GM21529 (cell line): ENCODE results near the gene NTRK2.

Experiments
- ATAC-seq: cut with Tn5 transposase; IDR thresholded peaks from one replicate; pipeline ENCODE4 v1.9.1; 2021; ENCODE audit not compliant: unreplicated experiment

NTRK2 gene

DNA sequence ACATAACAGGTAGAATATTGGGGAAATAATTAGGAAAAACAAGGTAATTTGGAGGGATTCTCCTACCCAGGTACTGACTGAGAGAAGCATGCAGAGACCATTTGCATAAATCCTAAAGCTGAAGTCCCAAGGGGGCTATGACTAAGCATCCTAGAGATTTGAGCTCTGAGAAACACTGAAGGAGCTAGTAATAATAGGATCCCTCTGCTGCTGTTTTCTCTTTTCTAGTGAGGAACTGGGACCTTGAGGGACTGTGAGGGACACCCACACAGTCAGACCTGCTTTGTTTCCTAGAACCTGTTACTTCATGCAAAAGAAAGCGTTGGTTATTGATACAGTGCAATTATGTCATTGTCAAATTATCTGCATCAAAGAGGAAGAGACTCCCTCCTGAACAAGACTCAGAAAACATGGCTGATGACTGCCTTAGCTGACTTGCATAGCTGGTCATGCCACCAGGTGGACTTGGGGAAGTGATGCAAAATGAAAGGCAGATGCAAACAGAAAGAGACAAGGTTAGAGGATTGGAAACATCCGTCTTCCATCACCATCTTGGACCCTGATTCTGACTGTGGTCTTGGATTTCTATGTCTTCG is 335.4 kb downstream of the NTRK2 start:
- peak; percentile 44 for ATAC-seq

DNA sequence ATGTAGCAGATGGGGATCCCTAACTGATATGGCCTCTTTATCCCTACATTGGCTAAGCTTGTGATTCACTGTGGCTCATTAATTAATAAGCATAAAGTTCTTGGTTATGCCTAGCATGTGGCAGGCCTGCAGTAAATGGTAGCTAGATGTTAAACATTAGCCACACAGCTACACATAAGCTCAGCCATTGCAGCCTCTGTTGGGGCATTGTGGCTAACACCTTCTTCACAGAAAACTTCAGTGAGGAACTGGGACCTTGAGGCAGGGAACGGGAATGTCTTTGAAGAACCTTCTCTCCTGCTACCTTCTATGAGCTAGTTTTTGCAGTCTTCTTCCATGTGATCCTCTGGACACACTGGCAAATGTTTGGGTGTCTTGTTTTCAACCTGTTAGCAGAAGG is 338.2 kb downstream of the NTRK2 start:
- ATAC-seq = no peak

DNA sequence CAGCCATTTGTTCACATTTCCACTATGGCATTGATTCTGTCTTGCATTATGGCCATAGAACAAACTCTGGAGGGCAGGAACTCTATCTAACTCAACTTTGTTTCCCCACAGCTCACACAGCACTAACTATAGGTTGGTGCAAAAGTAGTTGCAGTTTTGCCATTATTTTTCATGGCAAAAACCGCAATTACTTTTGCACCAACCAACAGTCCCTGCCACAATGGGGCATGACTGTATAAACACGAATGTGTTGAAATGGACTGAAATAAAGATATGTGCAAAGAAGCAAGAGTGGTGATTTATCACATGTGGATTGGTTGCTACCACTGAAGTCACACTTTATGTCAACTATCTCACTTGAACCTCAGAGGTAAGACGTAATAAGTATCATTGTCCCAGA is 338.7 kb downstream of the NTRK2 start:
- ATAC-seq = no peak

DNA sequence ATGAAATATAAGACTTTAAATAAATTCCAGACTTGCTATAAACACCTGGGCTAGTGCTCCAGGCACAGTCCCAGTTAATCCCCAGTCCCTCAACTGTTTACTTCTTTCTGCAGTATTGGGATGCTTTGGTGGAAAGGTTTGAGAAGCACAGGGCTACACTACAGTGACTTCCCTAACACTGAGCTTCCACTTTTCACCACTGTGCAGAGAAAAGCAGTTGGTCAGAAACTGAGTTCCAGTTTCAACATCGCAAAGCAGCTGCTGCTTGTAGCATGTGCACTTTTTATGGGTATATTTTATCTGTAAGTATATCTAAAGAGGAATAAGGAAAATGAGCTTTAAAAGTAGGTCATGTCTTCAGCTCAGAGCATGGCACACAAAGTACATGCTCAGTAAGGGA is 339.7 kb downstream of the NTRK2 start:
- peak; percentile 87 for ATAC-seq

DNA sequence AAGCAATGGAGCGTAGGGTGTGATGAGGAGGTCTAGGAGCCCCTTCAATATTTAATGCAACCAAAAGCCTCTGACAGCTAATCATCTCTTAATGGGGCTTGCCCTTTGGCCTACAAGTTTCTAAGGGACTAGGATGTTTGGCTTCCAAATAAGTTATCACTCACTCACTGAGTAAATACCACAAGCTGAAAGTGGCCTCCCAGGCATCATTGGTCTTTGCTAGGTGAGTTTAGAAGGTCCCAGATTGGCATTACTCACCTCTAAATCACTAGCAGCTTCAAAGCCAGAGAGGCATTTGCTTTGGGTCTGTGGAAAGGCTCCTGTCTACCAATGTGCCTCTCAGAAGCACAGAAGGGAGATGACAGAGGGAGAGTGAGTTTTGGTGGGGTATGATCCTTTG is 344.2 kb downstream of the NTRK2 start:
- ATAC-seq = no peak

DNA sequence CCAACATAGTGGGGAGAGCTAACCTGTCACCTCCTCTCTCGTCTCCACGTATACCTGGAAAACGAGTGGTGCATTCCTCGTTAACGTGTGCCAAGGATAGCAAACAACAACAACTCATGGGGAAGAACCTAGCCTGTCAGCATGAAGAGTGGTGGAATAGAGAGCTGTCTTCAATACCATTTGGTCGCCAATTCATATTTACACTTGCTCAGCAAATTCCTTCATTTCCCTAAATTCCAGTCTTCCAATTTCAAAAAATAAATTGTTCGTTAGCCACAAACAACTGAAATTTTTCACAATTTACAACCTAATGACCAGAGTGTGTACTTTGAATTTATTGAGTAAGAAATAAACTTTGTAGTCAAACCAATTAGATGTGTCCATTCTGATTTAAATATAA is 344.8 kb downstream of the NTRK2 start:
- ATAC-seq = no peak

DNA sequence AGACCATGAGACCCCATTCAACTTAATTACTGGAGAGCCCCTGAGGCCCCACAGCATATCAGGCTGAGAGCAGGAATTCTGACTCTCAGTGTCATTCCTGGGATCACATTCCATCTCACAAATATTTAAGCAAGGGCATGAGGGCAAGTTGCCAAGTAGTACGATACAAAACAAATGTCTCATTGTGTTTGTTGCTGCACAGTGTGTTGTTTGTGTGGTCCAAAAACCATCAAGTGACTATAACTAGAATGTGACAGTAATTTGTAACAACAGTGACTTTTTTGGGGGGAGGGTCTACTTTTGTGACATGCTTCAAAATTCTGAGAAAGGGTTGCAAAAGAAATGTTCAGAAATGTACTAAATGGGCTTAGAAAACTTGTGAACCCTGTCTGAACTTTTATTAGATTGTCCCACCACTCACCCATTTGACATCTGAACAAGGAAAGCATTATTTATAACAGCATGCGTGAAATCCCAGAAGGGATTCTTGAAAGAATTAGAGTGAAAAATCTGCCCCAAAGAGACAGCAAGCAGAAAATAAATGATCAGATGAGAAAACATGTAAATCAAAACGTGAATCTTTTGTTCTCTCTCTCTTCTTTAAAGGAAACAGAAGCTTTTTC is 347.0 kb downstream of the NTRK2 start:
- no peak for ATAC-seq

DNA sequence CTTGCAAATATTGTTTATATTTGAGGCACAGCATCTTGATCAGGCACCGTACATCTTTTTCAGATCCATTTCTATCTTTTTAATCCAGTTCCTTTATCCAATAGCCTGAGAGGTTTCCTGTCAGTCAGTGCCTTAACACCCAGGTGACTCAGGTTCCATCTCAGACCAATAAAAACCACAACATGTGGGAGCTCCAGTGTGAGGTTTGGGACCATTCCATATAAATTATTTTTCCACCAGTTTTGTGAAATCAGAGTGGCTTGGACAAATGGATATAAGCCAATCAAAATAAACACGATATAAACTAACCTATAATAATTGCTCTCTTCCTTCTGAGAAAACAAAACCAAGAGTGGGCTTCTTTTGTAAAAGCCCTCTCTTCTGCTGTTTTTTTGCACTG is 351.3 kb downstream of the NTRK2 start:
- ATAC-seq = no peak

DNA sequence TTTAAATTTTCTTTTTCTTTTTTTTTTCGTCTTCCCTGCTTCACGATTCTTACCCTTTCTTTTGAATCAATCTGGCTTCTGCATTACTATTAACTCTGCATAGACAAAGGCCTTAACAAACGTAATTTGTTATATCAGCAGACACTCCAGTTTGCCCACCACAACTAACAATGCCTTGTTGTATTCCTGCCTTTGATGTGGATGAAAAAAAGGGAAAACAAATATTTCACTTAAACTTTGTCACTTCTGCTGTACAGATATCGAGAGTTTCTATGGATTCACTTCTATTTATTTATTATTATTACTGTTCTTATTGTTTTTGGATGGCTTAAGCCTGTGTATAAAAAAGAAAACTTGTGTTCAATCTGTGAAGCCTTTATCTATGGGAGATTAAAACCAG is 352.2 kb downstream of the NTRK2 start:
- ATAC-seq = no peak

DNA sequence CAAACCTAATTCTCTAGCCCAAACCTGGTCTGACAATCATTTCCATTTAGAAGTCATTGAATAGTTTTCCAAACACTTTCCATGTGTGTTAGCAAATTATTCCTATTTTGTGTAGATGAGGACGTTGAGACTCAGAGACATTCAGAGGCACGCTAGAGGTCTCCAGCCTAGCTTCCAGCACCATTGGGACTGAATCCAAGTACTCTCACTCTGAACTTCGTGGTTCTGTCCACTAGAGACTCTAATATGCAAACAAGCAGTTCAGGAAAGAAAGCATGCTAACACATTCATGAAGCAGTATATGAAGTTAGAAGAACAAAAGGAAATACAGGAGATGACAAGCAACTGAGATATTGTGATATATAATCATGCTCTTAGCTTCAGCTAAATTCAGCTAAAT is 354.8 kb downstream of the NTRK2 start:
- ATAC-seq = no peak

DNA sequence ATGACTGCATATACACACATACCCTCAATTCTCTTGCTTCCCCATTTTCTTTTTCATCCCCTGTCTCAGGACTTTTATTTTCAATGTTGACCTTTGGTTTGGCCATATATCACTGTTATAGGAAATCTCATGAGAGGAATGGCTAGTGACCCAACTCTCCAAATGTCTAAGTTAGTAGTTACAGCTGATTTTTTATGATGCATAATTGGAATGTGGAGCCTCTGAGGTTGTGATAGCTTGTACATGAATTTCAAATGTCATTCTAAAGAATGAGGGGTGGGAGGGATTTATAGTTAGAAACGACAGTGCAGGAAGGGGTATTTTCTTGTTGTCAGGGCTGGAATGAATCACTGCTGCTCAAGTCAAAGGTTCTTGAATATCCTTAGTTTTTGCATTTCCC is 356.1 kb downstream of the NTRK2 start:
- no peak for ATAC-seq

DNA sequence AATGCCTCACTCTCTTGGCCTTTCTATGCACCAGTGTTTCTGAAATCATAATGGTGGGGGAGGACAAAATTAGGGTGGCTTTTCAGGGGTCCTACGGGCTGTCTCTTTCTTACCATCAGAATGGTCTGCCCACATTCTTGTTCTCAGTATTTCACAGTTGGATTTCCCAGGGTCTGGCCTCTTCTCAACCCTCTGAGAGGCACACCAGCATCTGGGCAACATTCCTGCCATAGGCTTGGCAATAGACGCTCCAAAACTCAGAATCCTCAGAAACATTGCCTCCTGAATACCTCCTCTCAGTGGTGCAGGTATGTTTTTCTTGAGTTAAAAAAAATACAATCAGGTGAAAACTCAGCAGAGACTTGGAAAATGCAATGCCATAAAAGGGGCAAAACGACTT is 358.3 kb downstream of the NTRK2 start:
- no peak for ATAC-seq

DNA sequence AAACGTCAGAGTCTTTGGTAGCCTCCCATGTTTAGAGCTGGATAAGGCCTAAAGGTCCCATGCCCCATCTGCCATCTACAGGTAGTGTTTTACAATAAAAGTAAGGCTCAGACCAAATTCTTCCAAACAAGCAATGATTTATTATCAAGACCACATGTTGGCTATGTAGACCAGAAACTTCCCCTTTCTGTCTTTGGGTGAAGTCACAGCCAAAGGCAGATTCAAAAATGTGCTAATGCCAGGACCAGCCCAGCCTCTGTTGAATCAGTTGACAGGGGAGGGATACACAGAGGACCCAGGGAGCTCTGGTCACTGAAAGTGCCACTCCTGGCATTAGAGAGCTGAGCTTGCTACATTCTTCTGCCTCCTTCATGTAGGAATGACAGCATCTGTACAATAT is 360.8 kb downstream of the NTRK2 start:
- ATAC-seq = no peak

DNA sequence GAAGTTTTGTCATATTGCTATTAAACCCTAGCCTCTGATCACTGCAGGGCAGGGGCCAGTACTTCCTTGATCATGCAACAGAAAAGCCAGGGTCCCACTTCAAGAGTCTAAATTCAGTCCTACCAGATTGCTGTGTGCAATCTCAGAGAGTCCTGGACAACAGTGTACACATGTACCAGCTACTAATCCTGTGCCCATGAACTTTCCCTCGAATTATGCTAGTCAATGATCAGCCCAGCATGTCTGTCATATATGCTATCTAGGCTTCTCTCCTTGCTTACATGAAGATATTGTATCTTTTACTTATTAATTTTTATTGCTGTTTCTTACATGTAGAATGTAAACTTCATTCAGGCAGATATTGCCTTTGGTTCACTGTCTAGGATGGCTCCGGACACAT is 367.0 kb downstream of the NTRK2 start:
- ATAC-seq = no peak

DNA sequence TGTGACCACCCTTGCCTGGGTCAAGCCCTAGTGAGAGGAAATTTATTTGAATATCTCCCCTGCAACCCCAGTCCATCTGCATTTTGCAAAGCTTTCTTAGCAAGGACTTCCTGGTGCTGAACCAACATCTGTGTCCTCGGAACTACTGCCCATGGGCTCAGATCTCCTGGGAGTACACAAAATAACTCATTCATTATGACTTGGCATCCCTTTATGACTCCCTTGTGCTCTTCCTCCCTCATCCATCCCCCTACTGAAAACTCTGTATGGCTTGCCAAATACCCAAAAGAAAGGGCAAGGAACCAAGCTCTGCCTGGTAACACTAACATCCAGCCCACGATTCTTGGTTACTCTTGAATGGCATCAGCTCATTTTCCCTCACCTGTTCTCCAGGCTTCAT is 368.5 kb downstream of the NTRK2 start:
- ATAC-seq = no peak

DNA sequence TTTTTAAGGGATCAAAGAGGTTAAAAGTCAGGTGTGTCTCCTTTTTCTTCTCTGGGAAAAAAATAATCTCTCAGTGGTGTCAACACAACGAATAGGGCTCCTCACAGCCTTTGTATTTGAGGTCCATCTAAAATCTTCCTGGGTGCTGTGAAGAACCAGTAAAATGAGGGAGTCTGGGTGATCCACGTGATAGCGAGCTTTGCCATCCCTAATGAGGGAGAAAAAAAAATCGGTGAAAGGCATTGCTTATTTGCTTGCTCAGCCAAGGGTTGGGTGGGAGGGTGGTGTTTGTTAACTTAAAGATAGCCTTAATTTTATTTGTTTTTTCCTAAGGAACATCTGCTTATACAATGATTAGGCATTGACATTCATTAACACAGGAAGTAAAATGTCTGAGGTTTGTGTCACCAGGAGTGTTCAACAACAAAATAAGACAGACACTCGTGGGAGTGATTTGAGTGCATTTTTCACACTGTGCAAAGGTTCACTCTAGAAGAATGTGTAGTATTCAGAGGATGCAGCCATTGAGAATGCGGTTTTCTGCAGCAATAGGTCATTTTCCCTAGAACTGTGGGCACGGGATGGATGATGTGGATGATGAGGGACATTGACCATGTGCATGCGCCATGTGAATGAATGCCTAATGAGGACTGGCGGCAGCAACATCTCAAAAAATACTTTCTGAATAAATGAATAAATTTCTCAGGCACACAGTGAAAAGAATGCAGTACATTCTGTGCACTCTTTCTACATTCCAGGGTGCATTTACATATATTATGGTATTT is 369.5 kb downstream of the NTRK2 start:
- no peak for ATAC-seq

DNA sequence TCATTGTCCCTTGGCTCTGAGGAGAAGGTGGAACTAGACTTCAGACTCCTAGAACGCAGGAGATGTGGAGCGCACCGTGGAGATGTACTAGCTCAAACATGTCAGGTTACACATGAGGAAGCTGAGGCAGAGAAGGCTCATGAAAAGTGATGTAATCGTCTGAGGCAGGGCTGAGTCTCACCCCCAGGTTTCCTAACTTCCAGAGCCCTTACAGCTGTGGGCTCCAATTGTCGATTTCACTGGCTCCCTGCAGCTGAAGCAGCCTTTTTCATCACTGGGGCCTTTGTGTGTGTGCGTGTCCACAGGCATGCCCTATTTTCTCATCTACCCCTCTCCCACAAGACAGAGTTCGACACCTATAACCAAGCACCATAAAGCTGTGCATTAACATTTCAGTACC is 370.6 kb downstream of the NTRK2 start:
- ATAC-seq = no peak

DNA sequence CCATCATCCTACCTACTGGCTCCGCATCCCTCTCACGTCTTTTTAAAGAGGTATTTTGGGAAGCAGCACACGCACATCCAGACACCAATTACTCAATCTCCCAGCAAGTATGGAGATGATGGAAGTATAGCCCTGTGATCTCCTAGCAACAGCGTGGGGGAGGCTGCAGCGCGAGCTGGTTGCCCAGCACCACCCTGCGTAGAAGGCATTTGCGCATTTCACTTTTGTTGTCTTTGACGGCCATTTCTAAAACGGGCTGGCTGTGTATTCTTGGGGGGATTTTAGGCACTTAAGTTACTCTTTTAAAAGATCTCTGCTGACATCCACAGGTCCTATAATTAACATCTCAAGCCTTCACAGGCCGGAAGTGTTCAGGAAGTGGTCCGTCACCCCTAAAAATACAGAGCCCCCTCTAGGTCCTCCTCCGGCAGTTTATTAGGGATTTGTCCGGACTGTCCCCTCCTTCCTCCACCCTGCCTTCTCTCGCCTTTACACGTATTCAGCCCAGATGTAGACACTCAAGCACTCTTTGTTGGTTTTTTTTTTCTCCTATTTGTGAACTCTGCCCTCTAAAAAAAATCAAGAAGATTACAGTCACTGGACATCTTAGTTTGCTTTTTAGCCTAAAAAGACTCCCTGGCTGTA is 371.4 kb downstream of the NTRK2 start:
- ATAC-seq = no peak

DNA sequence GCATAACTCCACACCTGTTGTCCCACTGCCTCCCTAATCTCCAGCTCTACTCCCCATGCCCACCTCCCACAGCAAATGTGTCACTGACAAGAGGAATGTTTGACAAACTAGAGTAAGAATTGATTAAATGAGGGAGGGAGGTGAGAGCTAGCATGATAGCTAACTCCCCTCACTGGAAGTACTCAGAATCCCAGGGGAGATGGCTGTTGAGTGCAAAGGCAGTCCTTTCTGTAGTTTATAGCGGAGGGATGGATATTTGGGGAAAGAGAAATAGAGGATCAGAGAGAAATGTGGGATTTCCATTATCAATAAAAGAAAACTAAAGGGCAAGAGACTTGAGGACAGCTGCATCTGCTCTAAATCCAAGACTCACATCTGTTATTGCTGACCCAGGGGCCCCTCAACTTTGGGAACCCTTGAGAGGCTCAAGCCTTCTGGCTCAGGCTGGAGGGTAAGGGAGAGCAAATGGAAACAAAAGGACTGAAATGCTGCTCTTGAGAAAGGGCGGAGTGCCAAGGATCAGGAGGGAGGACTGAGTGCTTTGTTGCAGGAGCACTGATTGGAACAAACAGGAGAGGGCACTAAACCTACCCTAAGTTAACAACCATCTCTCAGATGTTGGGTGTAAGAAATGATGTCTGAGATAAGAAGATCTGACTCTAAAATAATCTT is 372.1 kb downstream of the NTRK2 start:
- no peak for ATAC-seq

DNA sequence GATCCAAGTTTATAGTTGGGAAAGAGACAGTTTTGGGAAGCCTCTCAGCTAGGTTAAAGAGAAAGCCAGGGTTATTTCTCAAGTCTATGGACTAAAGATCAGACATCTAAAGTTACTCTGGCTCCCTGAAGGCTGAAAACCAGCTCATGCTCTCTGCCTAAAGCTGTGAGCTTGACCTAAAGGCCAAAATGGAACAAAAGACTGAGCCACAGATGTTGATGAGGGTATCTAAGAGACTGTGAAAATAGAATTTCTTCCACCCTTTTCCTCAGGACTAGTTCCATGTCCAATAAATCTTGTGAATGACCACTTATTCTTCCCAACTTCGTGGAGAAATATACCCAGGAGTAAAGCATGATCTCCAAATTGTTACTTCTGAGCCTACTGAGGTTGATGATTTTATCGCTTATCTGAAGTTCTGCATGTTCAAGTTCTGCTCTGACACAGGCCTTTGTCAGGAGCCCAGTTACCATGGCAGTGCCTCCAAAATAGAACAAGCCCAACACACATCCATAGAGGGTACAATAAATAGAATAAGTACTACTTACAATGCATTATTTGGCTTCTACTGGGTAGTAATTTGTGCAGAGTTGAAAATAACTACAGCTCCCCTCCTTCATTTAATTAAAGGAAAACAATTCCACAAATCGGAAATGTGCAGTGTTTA is 373.6 kb downstream of the NTRK2 start:
- no peak for ATAC-seq

DNA sequence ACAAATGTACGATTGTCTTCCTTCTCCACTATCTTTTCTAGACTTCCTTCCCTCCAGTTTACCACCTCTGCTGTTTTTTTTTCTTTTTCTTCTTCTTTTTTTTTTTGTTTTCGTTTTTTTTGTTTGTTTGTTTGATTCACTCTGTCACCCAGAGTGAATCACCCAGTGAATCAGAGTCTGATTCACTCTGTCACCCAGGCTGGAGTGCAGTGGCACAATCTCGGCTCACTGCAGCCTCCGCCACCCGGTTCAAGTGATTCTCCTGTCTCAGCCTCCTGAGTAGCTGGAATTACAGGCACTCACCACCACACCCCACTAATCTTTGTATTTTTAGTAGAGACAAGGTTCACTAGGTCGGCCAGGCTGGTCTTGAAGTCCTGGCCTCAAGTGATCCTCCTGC is 375.7 kb downstream of the NTRK2 start:
- ATAC-seq = no peak
